Measurements from ENCODE around the gene PSAP. TPM values are rescaled to one million over a fixed set of nuclear protein-coding genes. Genes with fewer than 3 reads are reported as not detected.

PSAP gene
- total and polyA plus RNA-seq, 4 donors = 255 to 671 (median 472) TPM

DNA sequence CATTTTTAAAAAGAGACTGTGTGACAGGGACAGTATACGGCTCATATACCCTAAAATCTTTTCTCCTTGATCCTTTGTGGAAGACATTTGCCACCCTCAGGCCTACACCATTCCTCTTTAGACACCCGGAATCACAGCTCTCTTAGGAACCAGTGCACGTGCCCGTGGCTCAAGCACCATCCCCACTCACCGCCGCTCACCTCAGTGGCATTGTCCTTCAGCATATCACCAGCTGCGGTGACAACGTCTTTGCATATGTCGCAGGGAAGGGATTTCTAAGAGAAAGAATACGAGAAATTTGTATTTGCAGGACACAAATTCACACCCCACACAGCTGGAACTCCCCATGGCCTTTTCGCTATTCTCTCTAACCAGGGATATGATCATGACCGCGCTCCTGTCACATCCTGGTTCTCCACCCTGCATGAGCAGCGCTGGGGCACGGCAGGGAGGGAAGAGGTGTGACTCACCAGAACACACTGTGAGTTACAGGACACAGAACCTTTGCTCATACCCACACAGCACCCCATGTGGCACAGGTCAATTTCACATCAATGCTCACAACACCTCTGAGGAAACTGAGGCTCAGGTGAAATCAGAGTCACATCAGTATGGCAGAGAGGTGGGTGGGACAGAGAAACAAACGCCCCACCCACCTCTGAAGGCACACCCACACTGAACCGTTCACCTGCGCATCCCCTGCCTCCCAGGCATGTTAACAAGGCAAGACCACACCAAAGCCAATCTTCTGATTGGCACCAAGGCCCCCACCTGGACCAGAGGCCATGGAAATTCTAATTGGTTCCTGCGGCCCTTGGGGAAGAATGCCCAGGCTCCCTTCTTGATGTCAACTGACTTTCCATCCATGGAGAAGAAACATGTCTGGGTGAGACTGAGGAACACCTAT, 19.2 kb downstream of the PSAP start (continued):
- TF ChIP-seq, protein P1, sequence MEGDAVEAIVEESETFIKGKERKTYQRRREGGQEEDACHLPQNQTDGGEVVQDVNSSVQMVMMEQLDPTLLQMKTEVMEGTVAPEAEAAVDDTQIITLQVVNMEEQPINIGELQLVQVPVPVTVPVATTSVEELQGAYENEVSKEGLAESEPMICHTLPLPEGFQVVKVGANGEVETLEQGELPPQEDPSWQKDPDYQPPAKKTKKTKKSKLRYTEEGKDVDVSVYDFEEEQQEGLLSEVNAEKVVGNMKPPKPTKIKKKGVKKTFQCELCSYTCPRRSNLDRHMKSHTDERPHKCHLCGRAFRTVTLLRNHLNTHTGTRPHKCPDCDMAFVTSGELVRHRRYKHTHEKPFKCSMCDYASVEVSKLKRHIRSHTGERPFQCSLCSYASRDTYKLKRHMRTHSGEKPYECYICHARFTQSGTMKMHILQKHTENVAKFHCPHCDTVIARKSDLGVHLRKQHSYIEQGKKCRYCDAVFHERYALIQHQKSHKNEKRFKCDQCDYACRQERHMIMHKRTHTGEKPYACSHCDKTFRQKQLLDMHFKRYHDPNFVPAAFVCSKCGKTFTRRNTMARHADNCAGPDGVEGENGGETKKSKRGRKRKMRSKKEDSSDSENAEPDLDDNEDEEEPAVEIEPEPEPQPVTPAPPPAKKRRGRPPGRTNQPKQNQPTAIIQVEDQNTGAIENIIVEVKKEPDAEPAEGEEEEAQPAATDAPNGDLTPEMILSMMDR (IDR thresholded peaks at IDR 0.05; ENCODE audit: low read depth, low read length, missing input control) = no peak
- TF ChIP-seq SP1 (IDR thresholded peaks at IDR 0.05) = no peak
- TF ChIP-seq, protein P2, sequence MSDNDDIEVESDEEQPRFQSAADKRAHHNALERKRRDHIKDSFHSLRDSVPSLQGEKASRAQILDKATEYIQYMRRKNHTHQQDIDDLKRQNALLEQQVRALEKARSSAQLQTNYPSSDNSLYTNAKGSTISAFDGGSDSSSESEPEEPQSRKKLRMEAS (IDR thresholded peaks at IDR 0.05) = no peak
- no peak for TF ChIP-seq NR2F2 (IDR thresholded peaks at IDR 0.05)

DNA sequence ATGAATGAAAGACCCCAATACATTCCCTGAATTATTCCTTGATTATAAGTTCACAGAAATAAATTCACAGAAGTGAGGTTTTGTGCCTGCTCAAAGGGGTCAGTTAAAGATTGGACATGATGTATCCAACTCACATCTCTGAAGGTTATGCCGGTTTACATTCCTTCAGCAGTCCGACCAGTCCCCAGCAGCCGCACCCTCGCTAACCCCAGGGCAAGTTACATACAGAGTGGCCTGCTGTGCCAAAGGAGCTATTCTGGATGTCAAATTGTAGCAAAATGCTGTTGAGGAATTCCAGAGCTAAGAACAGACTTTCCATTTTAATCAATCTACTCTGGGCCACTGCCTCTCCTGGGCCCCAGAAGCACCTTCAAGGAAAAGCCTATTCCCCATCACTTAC, 20.3 kb downstream of the PSAP start:
- peaks cover 21 to 60% (median 52%) of the 10 kb centered on the region in 4 donors for H3K36me3 ChIP-seq (ENCODE audit: control insufficient read depth in 4 of 4, insufficient read depth in 3 of 4, low read depth in 1 of 4, low read length in 3 of 4)
- TF ChIP-seq RXRA (IDR thresholded peaks at IDR 0.05) (no peak), FOXA2 (IDR thresholded peaks at IDR 0.05) (no peak), SP1 (IDR thresholded peaks at IDR 0.05) (no peak), RAD21 (IDR thresholded peaks at IDR 0.05) (no peak), NR2F2 (IDR thresholded peaks at IDR 0.05) (no peak), TAF1 (conservative IDR thresholded peaks at IDR 0.05) (no peak), FOXA1 (IDR thresholded peaks at IDR 0.05) (no peak), HNF4G (IDR thresholded peaks at IDR 0.05) (no peak), YY1 (IDR thresholded peaks at IDR 0.05) (no peak), HNF4A (conservative IDR thresholded peaks at IDR 0.05) (no peak), EGR1 (IDR thresholded peaks at IDR 0.05; ENCODE audit: low read depth in 2 of 2) (no peak), JUND (IDR thresholded peaks at IDR 0.05) (no peak), GABPA (IDR thresholded peaks at IDR 0.05 in 1 of 2, conservative IDR thresholded peaks at IDR 0.05 in 1 of 2) (no peak)
- TF ChIP-seq, protein P3, sequence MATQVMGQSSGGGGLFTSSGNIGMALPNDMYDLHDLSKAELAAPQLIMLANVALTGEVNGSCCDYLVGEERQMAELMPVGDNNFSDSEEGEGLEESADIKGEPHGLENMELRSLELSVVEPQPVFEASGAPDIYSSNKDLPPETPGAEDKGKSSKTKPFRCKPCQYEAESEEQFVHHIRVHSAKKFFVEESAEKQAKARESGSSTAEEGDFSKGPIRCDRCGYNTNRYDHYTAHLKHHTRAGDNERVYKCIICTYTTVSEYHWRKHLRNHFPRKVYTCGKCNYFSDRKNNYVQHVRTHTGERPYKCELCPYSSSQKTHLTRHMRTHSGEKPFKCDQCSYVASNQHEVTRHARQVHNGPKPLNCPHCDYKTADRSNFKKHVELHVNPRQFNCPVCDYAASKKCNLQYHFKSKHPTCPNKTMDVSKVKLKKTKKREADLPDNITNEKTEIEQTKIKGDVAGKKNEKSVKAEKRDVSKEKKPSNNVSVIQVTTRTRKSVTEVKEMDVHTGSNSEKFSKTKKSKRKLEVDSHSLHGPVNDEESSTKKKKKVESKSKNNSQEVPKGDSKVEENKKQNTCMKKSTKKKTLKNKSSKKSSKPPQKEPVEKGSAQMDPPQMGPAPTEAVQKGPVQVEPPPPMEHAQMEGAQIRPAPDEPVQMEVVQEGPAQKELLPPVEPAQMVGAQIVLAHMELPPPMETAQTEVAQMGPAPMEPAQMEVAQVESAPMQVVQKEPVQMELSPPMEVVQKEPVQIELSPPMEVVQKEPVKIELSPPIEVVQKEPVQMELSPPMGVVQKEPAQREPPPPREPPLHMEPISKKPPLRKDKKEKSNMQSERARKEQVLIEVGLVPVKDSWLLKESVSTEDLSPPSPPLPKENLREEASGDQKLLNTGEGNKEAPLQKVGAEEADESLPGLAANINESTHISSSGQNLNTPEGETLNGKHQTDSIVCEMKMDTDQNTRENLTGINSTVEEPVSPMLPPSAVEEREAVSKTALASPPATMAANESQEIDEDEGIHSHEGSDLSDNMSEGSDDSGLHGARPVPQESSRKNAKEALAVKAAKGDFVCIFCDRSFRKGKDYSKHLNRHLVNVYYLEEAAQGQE (IDR thresholded peaks at IDR 0.05) = no peak
- TF ChIP-seq, protein P1 (IDR thresholded peaks at IDR 0.05; ENCODE audit: low read depth, low read length, missing input control) = no peak
- TF ChIP-seq, protein P2 (IDR thresholded peaks at IDR 0.05) = no peak
- TF ChIP-seq, protein P4, sequence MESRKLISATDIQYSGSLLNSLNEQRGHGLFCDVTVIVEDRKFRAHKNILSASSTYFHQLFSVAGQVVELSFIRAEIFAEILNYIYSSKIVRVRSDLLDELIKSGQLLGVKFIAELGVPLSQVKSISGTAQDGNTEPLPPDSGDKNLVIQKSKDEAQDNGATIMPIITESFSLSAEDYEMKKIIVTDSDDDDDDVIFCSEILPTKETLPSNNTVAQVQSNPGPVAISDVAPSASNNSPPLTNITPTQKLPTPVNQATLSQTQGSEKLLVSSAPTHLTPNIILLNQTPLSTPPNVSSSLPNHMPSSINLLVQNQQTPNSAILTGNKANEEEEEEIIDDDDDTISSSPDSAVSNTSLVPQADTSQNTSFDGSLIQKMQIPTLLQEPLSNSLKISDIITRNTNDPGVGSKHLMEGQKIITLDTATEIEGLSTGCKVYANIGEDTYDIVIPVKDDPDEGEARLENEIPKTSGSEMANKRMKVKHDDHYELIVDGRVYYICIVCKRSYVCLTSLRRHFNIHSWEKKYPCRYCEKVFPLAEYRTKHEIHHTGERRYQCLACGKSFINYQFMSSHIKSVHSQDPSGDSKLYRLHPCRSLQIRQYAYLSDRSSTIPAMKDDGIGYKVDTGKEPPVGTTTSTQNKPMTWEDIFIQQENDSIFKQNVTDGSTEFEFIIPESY (IDR thresholded peaks at IDR 0.05) = no peak
- TF ChIP-seq, protein P5, sequence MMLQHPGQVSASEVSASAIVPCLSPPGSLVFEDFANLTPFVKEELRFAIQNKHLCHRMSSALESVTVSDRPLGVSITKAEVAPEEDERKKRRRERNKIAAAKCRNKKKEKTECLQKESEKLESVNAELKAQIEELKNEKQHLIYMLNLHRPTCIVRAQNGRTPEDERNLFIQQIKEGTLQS (IDR thresholded peaks at IDR 0.05) = no peak
- no peak for DNase-seq (ENCODE audit: low spot score)
- no peaks in the 10 kb centered on the region for H3K27me3 ChIP-seq (ENCODE audit: control insufficient read depth in 4 of 4, insufficient read depth in 4 of 4, low read length in 3 of 4)
- H3K9me3 ChIP-seq (ENCODE audit: control insufficient read depth in 4 of 4, low read length in 3 of 4) = no peaks in the 10 kb centered on the region
- H3K4me3 ChIP-seq (ENCODE audit: low read depth in 1 of 3, low read length in 3 of 3) = no peak overlapping the region
- no peak overlapping the region for H3K9ac ChIP-seq (ENCODE audit: low read depth in 1 of 2, low read length in 2 of 2)
- peaks cover 3 to 18% (median 9%) of the 10 kb centered on the region in 4 donors for H3K4me1 ChIP-seq (ENCODE audit: control insufficient read depth in 4 of 4, insufficient read depth in 4 of 4, low read length in 3 of 4)
- 86% methylated on average over 4 of the region's 4 CpGs for WGBS
- H3K27ac ChIP-seq (ENCODE audit: low read depth in 1 of 2, low read length in 2 of 2) = no peak overlapping the region

Measured in liver (tissue), 9 donors.